CD4-positive, alpha-beta T cell (primary cell): ENCODE measurements around the gene KCNE2. TPM values are rescaled to one million over a fixed set of nuclear protein-coding genes. Genes with fewer than 3 reads are reported as not detected.

Source experiments
- ATAC-seq: fragments of 200-7000 bp; cut with Tn5 transposase; one replicate; pipeline ENCODE4 v1.10.0; 2022; ENCODE audit warnings: mild to moderate bottlenecking; ENCODE audit not compliant: poor library complexity
- CTCF ChIA-PET: fragments of 350-600 bp; sonication (Branson Sonifier 250); formaldehyde crosslinking; loops from one replicate; lab custom pipeline; 2021; ENCODE audit warnings: antibody characterized with exemption, inconsistent platforms; lab: Charles Lee
- POLR2A ChIA-PET: fragments of 350-600 bp; sonication (Branson Sonifier 250); formaldehyde crosslinking; loops from one replicate; lab custom pipeline; 2021; ENCODE audit warnings: antibody characterized with exemption, inconsistent platforms; lab: Charles Lee
- DNase-seq, 14 experiments: peaks; one replicate each; pipeline ENCODE4 v3.0.0-alpha.2; 2013 to 2020; ENCODE audit warnings: mixed read lengths in 2 of 14
- H3K27ac ChIP-seq, 2 donors: one replicate each; pipeline versions ENCODE4 v1.5.1 to v1.7.0; 2013; ENCODE audit warnings: low read length in 2 of 2, low read depth in 1 of 2, mild to moderate bottlenecking in 1 of 2
- H3K27me3 ChIP-seq, 2 experiments: 1 replicate in 1 of 2; 2 replicates in 1 of 2; pipeline versions ENCODE4 v1.6.1 to v1.7.0; 2013; ENCODE audit warnings: low read length in 2 of 2, control low read depth in 1 of 2, mild to moderate bottlenecking in 1 of 2, moderate library complexity in 1 of 2; ENCODE audit not compliant: insufficient read depth in 2 of 2, control insufficient read depth in 1 of 2
- H3K36me3 ChIP-seq: one replicate; pipeline ENCODE4 v1.6.1; 2013; ENCODE audit warnings: low read length, control low read depth; ENCODE audit not compliant: insufficient read depth
- H3K4me1 ChIP-seq: one replicate; pipeline ENCODE4 v1.6.1; 2013; ENCODE audit warnings: low read length, control low read depth; ENCODE audit not compliant: insufficient read depth
- H3K4me3 ChIP-seq: one replicate; pipeline ENCODE4 v1.5.1; 2013; ENCODE audit warnings: mild to moderate bottlenecking, low read length, moderate library complexity
- H3K9me3 ChIP-seq, 2 experiments: 1 replicate in 1 of 2; 2 replicates in 1 of 2; pipeline versions ENCODE4 v1.6.1 to v1.7.0; 2013; ENCODE audit warnings: low read length in 2 of 2, mild to moderate bottlenecking in 2 of 2, control low read depth in 1 of 2, moderate library complexity in 1 of 2; ENCODE audit not compliant: control insufficient read depth in 1 of 2, insufficient read depth in 1 of 2
- H3K27ac Mint-ChIP-seq: one replicate; pipeline ENCODE4 v1.8.0; 2020; ENCODE audit warnings: mixed read lengths
- H3K27me3 Mint-ChIP-seq: one replicate; pipeline ENCODE4 v1.8.0; 2021; ENCODE audit warnings: mixed read lengths
- H3K36me3 Mint-ChIP-seq: one replicate; pipeline ENCODE4 v1.8.0; 2021; ENCODE audit warnings: low read depth, mixed read lengths
- H3K4me1 Mint-ChIP-seq: one replicate; pipeline ENCODE4 v1.8.0; 2021; ENCODE audit warnings: low read depth, mixed read lengths
- H3K4me3 Mint-ChIP-seq: one replicate; pipeline ENCODE4 v1.8.0; 2020; ENCODE audit warnings: mild to moderate bottlenecking, mixed read lengths
- H3K9me3 Mint-ChIP-seq: one replicate; pipeline ENCODE4 v1.8.0; 2020; ENCODE audit warnings: mixed read lengths
- intact Hi-C, 2 experiments: fragments of 100-400 bp; cut with DNase I in 1 of 2; cut with micrococcal nuclease in 1 of 2; formaldehyde crosslinking; loops; one replicate each; pipeline versions ENCODE4 v1.15.1 to v1.9.0; 2023 to 2025; cut with DNase I, micrococcal nuclease
- total RNA-seq, 174 experiments: library from RNA in 2 of 174; stranded (reverse) in 2 of 174; gene quantifications; one replicate each; pipeline ENCODE4 v1.2.3 and lab custom pipeline; 2021 to 2026
- TF ChIP-seq, protein P1 (sequence below): fragments of 200-600 bp; IDR thresholded peaks from one replicate; pipeline ENCODE4 v1.8.0; 2022; ENCODE audit warnings: antibody characterized with exemption, mild to moderate bottlenecking

The KCNE2 gene
- total RNA-seq, 2 experiments from 2014 or later: not detected

DNA sequence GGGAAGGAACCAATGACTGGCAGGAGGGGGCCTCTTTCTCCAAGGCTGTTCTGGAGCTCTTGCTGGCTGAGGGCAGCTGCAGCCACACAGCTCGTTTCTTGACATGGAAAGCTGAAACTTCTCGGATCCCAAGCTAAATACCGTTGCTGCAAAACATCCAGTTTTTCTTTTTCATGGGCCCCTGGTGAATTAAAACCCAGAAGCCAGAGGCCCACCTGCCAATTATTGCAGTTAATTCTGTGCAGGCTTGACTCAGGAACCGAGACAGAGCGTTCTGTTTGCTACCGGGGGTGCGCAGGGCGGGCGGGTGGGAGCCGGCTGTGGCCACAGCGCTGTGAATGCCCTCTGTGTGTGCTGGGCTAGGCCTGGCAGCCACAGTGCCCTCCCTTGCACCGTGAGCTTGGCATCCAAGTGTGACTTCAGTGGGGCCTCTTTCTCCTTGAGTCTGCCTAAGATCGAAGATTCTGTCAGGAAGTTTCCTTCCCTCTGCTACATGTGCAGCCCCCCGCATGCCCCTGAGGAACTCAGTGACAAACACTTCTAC lies 19.9 kb upstream of the KCNE2 start:
- no peaks in the 10 kb centered on the region for H3K9me3 Mint-ChIP-seq
- Histone ChIP-seq H3K27ac (no peak overlapping the region), H3K4me1 (peaks cover 4% of the 10 kb centered on the region), H3K27me3 (no peaks in the 10 kb centered on the region), H3K36me3 (no peaks in the 10 kb centered on the region), H3K4me3 (no peak overlapping the region), H3K9me3 (peaks cover 0 to 4% of the 10 kb centered on the region in 2 experiments)
- TF ChIP-seq, protein P1, sequence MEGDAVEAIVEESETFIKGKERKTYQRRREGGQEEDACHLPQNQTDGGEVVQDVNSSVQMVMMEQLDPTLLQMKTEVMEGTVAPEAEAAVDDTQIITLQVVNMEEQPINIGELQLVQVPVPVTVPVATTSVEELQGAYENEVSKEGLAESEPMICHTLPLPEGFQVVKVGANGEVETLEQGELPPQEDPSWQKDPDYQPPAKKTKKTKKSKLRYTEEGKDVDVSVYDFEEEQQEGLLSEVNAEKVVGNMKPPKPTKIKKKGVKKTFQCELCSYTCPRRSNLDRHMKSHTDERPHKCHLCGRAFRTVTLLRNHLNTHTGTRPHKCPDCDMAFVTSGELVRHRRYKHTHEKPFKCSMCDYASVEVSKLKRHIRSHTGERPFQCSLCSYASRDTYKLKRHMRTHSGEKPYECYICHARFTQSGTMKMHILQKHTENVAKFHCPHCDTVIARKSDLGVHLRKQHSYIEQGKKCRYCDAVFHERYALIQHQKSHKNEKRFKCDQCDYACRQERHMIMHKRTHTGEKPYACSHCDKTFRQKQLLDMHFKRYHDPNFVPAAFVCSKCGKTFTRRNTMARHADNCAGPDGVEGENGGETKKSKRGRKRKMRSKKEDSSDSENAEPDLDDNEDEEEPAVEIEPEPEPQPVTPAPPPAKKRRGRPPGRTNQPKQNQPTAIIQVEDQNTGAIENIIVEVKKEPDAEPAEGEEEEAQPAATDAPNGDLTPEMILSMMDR: no peak
- H3K4me3 Mint-ChIP-seq: no peak overlapping the region
- intact Hi-C loops: no loop called here
- H3K27ac Mint-ChIP-seq: no peak overlapping the region
- ATAC-seq (no peak), DNase-seq (no peak)
- ChIA-PET POLR2A (no interaction called here), CTCF (interaction anchor here (1.0 kb wide), 1 partner anchor 24 kb away, joined by 3 read pairs; no protein-coding TSS in a partner anchor)
- H3K27me3 Mint-ChIP-seq: no peaks in the 10 kb centered on the region
- H3K36me3 Mint-ChIP-seq: no peaks in the 10 kb centered on the region
- H3K4me1 Mint-ChIP-seq: peaks cover 4% of the 10 kb centered on the region

DNA sequence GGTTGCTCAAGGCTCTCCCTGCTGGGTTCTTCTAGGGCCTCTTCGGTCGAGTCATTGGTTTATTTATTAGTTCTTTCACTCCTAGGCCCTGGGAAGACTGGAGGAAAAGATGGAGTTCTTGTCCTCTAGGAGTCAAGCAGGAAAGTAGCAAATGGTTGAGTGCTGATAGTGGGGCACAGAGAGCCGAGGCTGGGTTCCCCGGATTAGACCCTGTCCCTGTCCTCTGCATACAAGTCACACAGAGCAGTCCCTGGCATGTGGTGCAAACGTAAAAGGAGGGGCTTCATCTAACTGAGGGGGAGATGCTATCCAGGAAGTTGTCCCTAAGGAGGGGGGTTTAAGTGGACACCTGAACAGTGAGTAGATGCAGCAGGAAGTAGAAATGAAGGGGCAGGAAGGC lies 19.2 kb upstream of the KCNE2 start:
- POLR2A ChIA-PET: no interaction called here
- CTCF ChIA-PET: interaction anchor here (1.0 kb wide), 1 partner anchor 23 kb away, joined by 3 read pairs; no protein-coding TSS in a partner anchor
- H3K4me3 Mint-ChIP-seq: no peak overlapping the region
- no peaks in the 10 kb centered on the region for H3K9me3 Mint-ChIP-seq
- H3K27ac Mint-ChIP-seq: no peak overlapping the region
- no peak for DNase-seq
- H3K4me1 ChIP-seq: peaks cover 4% of the 10 kb centered on the region
- no peaks in the 10 kb centered on the region for H3K36me3 Mint-ChIP-seq
- H3K9me3 ChIP-seq: peaks cover 0 to 4% of the 10 kb centered on the region in 2 experiments
- H3K36me3 ChIP-seq: no peaks in the 10 kb centered on the region
- no peak overlapping the region for H3K4me3 ChIP-seq
- H3K27me3 Mint-ChIP-seq: no peaks in the 10 kb centered on the region
- TF ChIP-seq, protein P1: no peak
- peaks cover 4% of the 10 kb centered on the region for H3K4me1 Mint-ChIP-seq
- intact Hi-C loops: no loop called here
- ATAC-seq: no peak
- H3K27me3 ChIP-seq: peaks cover 0 to 2% of the 10 kb centered on the region in 2 experiments
- H3K27ac ChIP-seq: no peak overlapping the region

DNA sequence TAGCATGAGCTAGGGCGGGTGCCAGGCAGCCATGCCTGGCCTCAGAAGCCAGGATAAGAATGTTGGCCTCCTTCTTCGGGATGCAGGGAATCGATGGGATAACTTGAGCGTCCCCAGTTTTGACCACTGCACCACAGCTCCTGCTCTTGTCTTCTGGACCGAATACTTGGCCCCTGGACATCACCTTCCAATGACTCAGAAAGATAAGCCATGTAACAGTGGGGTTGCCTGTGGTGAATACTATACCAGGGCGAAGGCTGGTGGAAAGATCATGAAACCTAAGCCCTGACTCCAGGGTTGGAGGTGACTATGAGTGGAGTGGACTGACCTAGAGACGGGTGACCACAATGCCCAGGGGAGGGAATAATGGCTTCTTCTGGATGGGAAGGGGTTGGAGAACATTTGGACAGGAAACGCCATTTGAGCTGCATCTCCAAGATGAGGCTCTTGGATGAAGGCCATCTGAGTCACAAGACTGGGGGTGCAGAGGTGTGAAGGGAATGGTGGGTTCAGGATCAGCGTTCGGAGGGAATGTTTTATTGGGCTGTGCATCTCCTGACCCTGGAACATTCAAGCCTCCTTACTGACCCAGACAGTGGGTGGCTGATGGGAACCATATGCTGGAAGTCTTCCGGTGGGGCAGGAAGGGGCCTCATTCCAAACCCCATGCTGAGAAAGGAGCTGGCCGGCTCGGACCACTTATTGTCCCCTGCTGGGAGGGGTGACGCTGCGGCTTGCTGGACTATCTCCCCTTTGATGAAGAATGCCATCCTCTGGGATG lies 18.5 kb upstream of the KCNE2 start:
- Mint-ChIP-seq H3K4me3 (no peak overlapping the region), H3K9me3 (no peaks in the 10 kb centered on the region), H3K27ac (no peak overlapping the region), H3K36me3 (no peaks in the 10 kb centered on the region), H3K4me1 (peaks cover 4% of the 10 kb centered on the region), H3K27me3 (no peaks in the 10 kb centered on the region)
- ATAC-seq (no peak), DNase-seq (no peak)
- intact Hi-C loops: loop anchor here in 1 of 2 experiments (5.0 kb wide), 2 partner anchors 218 to 273 kb away; partner anchors contain the start of genes MRPS6 and SLC5A3
- H3K27me3 ChIP-seq: peaks cover 0 to 2% of the 10 kb centered on the region in 2 experiments
- no peaks in the 10 kb centered on the region for H3K36me3 ChIP-seq
- H3K4me1 ChIP-seq: peaks cover 4% of the 10 kb centered on the region
- TF ChIP-seq, protein P1: no peak
- no peak overlapping the region for H3K27ac ChIP-seq
- H3K9me3 ChIP-seq: peaks cover 0 to 4% of the 10 kb centered on the region in 2 experiments
- POLR2A ChIA-PET: no interaction called here
- H3K4me3 ChIP-seq: no peak overlapping the region
- CTCF ChIA-PET: interaction anchor here (4.6 kb wide), 1 partner anchor 422 kb away, joined by 92 read pairs; no protein-coding TSS in a partner anchor
